A673 (cell line): ENCODE results near the gene CDC42BPA.

Experiments
- CTCF ChIP-seq: fragments of 300-800, 200-600 bp; sonication (generic); conservative IDR thresholded peaks from 2 replicates; pipeline ENCODE4 v1.5.1; 2017; ENCODE audit warnings: low read depth, mild to moderate bottlenecking, antibody characterized with exemption, low read length, moderate library complexity, mixed read lengths
- EZH2 ChIP-seq: fragments of 200-600 bp; sonication (generic); IDR thresholded peaks from 2 replicates; pipeline ENCODE4 v1.6.1; 2017; ENCODE audit warnings: borderline replicate concordance, low read depth, mild to moderate bottlenecking, mixed read lengths, antibody characterized with exemption, low read length; ENCODE audit not compliant: poor library complexity, severe bottlenecking

- no peak for TF ChIP-seq CTCF
- no peak for TF ChIP-seq EZH2
Measured at GRCh38 chr1:227357927-227358302, 39.6 kb upstream of the CDC42BPA start.
